ENCODE data around the gene ANKRD2.

DNA sequence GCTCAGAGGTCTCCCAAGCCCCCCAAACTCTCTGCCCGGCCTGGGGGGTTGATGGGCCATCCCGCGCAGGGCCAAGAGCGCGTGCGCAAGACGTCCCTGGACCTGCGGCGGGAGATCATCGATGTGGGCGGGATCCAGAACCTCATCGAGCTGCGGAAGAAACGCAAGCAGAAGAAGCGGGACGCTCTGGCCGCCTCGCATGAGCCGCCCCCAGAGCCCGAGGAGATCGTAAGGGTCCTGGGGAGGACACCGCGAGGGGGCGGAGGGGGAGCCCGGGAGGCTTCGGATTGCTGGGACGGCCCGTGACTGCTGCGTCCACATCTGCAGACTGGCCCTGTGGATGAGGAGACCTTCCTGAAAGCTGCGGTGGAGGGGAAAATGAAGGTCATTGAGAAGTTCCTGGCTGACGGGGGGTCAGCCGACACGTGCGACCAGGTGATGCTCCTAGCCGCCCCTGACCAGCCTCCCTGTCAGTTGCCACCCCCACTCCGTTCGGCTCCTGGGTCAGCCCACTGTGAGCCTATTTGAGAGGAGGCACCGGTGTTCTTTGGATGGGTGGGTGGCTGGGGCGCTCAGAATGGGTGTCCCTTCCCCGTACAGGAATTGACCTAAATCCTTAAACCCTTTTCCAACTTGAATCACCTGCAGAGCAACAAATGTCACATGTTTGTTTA is 5.7 kb downstream of the ANKRD2 start:
- TF ChIP-seq, protein P1, sequence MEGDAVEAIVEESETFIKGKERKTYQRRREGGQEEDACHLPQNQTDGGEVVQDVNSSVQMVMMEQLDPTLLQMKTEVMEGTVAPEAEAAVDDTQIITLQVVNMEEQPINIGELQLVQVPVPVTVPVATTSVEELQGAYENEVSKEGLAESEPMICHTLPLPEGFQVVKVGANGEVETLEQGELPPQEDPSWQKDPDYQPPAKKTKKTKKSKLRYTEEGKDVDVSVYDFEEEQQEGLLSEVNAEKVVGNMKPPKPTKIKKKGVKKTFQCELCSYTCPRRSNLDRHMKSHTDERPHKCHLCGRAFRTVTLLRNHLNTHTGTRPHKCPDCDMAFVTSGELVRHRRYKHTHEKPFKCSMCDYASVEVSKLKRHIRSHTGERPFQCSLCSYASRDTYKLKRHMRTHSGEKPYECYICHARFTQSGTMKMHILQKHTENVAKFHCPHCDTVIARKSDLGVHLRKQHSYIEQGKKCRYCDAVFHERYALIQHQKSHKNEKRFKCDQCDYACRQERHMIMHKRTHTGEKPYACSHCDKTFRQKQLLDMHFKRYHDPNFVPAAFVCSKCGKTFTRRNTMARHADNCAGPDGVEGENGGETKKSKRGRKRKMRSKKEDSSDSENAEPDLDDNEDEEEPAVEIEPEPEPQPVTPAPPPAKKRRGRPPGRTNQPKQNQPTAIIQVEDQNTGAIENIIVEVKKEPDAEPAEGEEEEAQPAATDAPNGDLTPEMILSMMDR (IDR thresholded peaks at IDR 0.05), result no peak
- TF ChIP-seq POLR2A (IDR thresholded peaks at IDR 0.05), result no peak

Data from right lobe of liver (tissue), 4 donors.